ENCODE results near the gene FTL.

Gene FTL

DNA sequence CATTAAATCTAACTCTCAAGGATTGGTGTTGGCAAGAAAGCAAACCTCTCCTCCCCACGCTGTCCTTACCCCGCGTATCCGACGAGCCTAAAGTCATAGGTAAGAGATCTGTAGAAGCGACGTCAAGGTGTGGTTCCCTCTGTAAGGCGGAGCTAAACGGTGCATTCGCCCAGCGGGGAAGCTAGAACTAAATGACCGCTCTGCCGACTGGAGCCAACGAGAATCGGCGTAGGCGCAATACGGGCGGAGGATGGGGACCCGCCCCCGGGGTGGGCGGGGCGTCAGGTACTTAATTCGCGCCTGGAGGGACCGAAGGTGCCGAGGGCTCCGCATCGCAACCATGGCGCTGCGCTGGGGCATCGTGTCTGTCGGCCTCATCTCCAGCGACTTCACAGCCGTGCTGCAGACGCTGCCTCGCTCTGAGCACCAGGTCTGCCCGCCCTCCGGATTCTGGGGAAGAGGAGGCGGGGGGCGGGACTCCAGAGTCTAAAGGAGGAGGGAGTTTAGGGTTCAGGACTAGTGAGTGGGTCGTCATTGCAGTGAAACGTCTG, 31.7 kb upstream of the FTL start, which contains the start of gene DHDH:
DHDH (plus strand) TSS at position 318 of the 551 bp plus-strand sequence; CDS start at position 341, 23 bp downstream.
- H3K36me3 Mint-ChIP-seq (ENCODE audit: low read depth), result no peaks in the 10 kb centered on the region

DNA sequence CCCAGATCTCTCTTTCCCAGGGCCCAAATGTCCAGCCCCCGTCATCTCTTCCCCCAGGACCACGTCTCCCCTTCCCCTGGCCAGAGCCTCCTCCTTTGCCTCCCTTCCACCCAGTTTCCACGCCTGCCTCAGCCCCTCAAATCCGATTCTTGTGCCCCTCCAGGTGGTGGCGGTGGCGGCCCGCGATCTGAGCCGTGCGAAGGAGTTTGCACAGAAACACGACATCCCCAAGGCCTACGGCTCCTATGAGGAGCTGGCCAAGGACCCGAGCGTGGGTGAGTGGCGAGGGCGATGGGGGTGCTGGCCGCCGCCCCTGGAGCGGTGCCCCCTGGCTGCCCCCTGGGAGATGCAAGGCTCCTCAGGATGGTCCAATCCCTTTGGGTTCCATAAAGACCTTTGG, 30.3 kb upstream of the FTL start:
- no peaks in the 10 kb centered on the region for H3K36me3 Mint-ChIP-seq (ENCODE audit: low read depth)
- no peak overlapping the region for H3K4me3 Mint-ChIP-seq
- no peak overlapping the region for H3K27ac Mint-ChIP-seq
- peaks cover 16% of the 10 kb centered on the region for H3K4me1 Mint-ChIP-seq (ENCODE audit: low read depth)
- H3K9me3 Mint-ChIP-seq, result no peaks in the 10 kb centered on the region
- peaks cover 10% of the 10 kb centered on the region for H3K27me3 Mint-ChIP-seq (ENCODE audit: low read depth)

More for the DNA sequence above, 31.7 kb upstream of the FTL start, which contains the start of gene DHDH:
- Mint-ChIP-seq H3K4me1 (ENCODE audit: low read depth) (peaks cover 16% of the 10 kb centered on the region), H3K9me3 (no peaks in the 10 kb centered on the region), H3K27ac (peak within 1 kb of the TSS; percentile 73), H3K4me3 (peak within 1 kb of the TSS; percentile 85), H3K27me3 (ENCODE audit: low read depth) (peaks cover 10% of the 10 kb centered on the region)

DNA sequence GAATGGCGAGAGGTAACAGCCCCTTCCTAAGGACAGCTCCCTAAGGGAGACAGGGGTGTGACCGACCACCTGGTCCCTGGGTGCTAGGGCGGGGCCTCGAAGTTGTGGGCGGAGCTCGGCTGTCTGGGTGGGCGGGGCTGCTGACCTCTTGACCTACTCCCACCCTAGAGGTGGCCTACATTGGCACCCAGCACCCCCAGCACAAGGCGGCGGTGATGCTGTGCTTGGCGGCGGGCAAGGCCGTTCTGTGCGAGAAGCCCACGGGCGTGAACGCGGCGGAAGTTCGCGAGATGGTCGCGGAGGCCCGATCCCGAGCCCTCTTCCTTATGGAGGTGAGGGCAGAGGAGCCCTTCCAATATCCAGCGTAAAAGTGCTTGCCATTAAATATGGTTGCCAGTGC, 29.2 kb upstream of the FTL start:
- no peak overlapping the region for H3K27ac Mint-ChIP-seq
- peaks cover under 1% of the 10 kb centered on the region for H3K9me3 Mint-ChIP-seq
- H3K27me3 Mint-ChIP-seq (ENCODE audit: low read depth), result peaks cover 10% of the 10 kb centered on the region
- H3K4me1 Mint-ChIP-seq (ENCODE audit: low read depth), result peaks cover 16% of the 10 kb centered on the region
- no peaks in the 10 kb centered on the region for H3K36me3 Mint-ChIP-seq (ENCODE audit: low read depth)
- no peak overlapping the region for H3K4me3 Mint-ChIP-seq

- Mint-ChIP-seq H3K36me3 (ENCODE audit: low read depth) (no peaks in the 10 kb centered on the region), H3K4me3 (no peak overlapping the region), H3K9me3 (peaks cover 6% of the 10 kb centered on the region), H3K4me1 (ENCODE audit: low read depth) (peaks cover 12% of the 10 kb centered on the region), H3K27me3 (ENCODE audit: low read depth) (peaks cover 5% of the 10 kb centered on the region), H3K27ac (no peak overlapping the region)
These were observed 26.9 kb upstream of the FTL start for GRCh38 chr19:48938256-48938655.

DNA sequence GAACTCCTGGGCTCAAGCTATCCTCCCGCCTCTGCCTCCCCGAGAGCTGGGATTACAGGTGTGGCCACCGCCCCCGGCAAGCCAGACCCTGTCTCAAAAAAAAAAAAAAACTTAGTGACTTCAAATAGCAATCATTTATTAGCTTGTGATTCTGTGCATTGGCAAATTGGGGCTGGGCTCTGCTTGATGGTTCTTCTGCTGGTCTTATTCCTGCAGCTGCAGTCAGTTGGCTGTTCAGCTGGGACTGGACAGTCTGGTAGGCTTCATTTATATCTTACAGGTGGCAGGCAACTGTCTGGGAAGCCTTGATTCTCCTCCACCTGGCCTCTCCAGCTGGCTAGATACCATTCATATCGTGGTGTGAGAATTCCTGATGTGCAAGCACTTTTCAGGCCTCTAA, 24.2 kb upstream of the FTL start:
- H3K27me3 Mint-ChIP-seq (ENCODE audit: low read depth), result no peaks in the 10 kb centered on the region
- H3K27ac Mint-ChIP-seq, result no peak overlapping the region
- H3K9me3 Mint-ChIP-seq, result peaks cover 6% of the 10 kb centered on the region
- no peaks in the 10 kb centered on the region for H3K4me1 Mint-ChIP-seq (ENCODE audit: low read depth)
- no peak overlapping the region for H3K4me3 Mint-ChIP-seq
- no peaks in the 10 kb centered on the region for H3K36me3 Mint-ChIP-seq (ENCODE audit: low read depth)

- Mint-ChIP-seq H3K9me3 (peaks cover 10% of the 10 kb centered on the region), H3K36me3 (ENCODE audit: low read depth) (no peaks in the 10 kb centered on the region), H3K27me3 (ENCODE audit: low read depth) (no peaks in the 10 kb centered on the region), H3K4me3 (no peak overlapping the region), H3K4me1 (ENCODE audit: low read depth) (no peaks in the 10 kb centered on the region), H3K27ac (no peak overlapping the region)
These were observed 22.0 kb upstream of the FTL start for GRCh38 chr19:48943081-48943480.

DNA sequence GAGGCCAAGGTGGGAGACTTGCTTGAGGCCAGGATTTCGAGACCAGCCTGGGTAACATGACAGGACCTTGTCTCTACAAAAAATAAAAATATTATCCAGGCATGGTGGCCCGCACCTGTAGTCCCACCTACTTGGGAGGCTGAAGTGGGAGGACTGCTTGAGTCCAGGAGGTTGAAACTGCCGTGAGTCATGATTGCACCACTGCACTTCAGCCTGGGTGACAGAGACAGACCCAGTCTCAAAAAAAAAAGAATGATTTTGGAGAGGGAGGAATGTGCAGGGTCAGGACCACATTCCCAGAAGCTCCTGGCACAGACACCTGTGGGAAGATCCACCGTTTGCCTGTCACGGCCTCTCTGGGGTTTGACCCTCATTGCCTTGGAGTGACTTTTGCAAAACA, 19.7 kb upstream of the FTL start:
- no peaks in the 10 kb centered on the region for H3K4me1 Mint-ChIP-seq (ENCODE audit: low read depth)
- H3K36me3 Mint-ChIP-seq (ENCODE audit: low read depth), result no peaks in the 10 kb centered on the region
- no peaks in the 10 kb centered on the region for H3K27me3 Mint-ChIP-seq (ENCODE audit: low read depth)
- H3K27ac Mint-ChIP-seq, result no peak overlapping the region
- H3K4me3 Mint-ChIP-seq, result no peak overlapping the region
- peaks cover 10% of the 10 kb centered on the region for H3K9me3 Mint-ChIP-seq

DNA sequence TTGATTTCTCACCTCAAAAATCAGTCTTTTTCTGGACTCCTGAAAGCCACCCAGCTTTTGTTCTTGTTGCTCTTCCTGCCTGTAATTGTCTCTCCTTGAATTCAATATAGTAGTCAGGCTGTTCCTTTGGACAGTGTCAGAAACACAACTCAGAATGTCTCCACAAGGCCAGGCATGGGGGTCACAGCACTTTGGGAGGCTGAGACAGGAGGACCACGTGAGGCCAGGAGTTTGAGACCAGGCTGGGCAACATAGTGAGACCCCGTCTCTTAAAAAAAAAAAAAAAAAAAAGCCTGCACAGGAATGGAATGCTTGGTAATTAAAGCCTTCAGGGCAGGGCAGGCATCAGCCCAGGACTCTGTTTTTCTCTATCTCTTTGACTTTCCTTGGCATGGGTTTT, 19.3 kb upstream of the FTL start:
- H3K27me3 Mint-ChIP-seq (ENCODE audit: low read depth), result no peaks in the 10 kb centered on the region
- no peaks in the 10 kb centered on the region for H3K36me3 Mint-ChIP-seq (ENCODE audit: low read depth)
- peaks cover 9% of the 10 kb centered on the region for H3K9me3 Mint-ChIP-seq

DNA sequence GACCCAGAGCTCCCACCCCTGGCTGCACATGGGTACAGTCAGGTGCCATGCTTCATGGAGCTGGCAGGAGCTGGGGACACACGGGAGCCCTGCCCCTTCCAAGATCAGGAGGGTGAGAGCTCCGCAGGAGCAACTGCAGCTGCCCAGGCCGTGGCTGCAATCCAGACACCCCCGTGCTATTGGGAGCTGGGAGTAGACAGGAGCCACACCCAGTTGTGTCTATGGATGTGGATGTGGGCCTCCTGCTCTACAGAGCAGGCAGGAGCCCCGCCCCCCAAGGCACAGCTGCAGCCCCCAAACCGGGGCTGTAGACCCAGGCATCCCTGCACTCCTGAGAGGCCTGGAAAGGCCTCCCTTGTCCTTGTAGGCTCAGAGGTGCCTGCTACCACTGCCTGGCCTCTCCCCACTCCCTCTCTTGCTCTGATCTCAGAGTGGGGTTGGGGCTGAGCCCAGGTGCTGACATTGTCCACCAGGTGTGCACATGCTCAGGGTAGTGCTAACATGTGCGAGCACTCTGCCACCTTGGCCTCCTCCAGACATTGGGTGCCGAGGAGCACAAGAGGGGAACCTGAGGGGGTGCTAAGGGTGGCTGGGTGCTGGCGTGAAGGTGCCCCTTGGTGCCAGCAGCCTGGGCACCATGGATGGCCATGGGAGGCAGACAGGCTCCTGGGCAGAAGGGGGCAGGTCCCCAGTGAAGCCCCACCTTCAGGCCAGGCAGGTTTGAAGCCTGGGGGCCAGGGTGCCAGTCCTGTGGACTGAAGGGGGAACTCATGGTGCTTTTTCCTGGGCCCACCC, 18.4 kb upstream of the FTL start:
- Mint-ChIP-seq H3K9me3 (peaks cover 4% of the 10 kb centered on the region), H3K27ac (no peak overlapping the region), H3K27me3 (ENCODE audit: low read depth) (no peaks in the 10 kb centered on the region), H3K4me1 (ENCODE audit: low read depth) (no peaks in the 10 kb centered on the region), H3K4me3 (no peak overlapping the region), H3K36me3 (ENCODE audit: low read depth) (no peaks in the 10 kb centered on the region)

More for the DNA sequence above, 19.3 kb upstream of the FTL start:
- Mint-ChIP-seq H3K4me1 (ENCODE audit: low read depth) (no peaks in the 10 kb centered on the region), H3K4me3 (no peak overlapping the region), H3K27ac (no peak overlapping the region)

DNA sequence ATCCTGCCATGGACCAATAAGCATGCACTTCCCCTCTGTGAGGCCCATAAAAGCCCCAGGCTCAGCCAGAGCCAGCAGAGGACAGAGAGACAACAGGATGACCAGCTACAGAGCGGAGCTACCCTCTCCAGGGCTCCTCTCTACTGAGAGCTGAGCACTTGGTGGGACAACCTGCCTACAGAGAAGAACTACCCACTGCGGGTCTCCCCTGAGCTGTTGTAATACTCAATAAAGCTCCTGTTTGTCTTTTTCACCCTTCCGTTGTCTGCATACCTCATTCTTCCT, 17.9 kb upstream of the FTL start:
- no peak overlapping the region for H3K4me3 Mint-ChIP-seq
- H3K9me3 Mint-ChIP-seq, result peaks cover 4% of the 10 kb centered on the region
- H3K36me3 Mint-ChIP-seq (ENCODE audit: low read depth), result no peaks in the 10 kb centered on the region
- H3K27ac Mint-ChIP-seq, result no peak overlapping the region
- no peaks in the 10 kb centered on the region for H3K27me3 Mint-ChIP-seq (ENCODE audit: low read depth)
- H3K4me1 Mint-ChIP-seq (ENCODE audit: low read depth), result no peaks in the 10 kb centered on the region

GRCh38 chr19:48950159-48950558, 14.9 kb upstream of the FTL start:
- Mint-ChIP-seq H3K27me3 (ENCODE audit: low read depth) (no peaks in the 10 kb centered on the region), H3K36me3 (ENCODE audit: low read depth) (no peaks in the 10 kb centered on the region), H3K27ac (no peak overlapping the region), H3K4me3 (no peak overlapping the region), H3K9me3 (peaks cover 4% of the 10 kb centered on the region), H3K4me1 (ENCODE audit: low read depth) (peaks cover 4% of the 10 kb centered on the region)

DNA sequence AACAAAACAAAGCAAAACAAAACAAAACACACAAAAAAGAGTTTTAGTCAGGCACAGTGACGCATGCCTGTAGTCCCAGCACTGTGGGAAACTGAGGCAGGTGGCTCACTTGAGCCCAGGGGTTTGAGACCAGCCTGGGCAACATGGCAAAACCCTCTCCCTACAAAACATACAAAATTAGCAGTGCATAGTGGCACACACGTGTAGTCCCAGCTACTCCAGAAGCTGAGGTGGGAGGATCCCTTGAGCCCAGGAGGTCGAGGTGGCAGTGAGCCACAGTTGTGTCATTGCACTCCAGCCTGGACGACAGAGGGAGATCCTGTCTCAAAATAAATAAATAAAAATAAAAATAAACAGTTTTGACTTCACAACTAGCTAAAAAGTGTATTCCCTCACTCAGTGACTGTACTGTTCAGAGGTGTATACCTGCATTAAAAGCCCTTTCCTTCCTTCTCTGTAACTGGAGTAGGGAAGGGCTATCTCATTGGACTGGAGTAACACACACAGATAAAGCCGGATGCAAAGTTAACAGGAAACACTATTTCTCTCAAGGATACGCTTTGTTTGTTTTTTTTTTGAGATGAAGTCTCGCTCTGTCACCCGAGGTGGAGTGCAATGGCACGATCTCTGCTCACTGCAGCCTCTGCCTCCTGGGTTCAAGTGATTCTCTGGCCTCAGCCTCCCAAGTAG, 14.1 kb upstream of the FTL start:
- no peak overlapping the region for H3K27ac Mint-ChIP-seq
- H3K9me3 Mint-ChIP-seq, result peaks cover 4% of the 10 kb centered on the region
- peaks cover 6% of the 10 kb centered on the region for H3K4me1 Mint-ChIP-seq (ENCODE audit: low read depth)
- H3K27me3 Mint-ChIP-seq (ENCODE audit: low read depth), result no peaks in the 10 kb centered on the region
- H3K36me3 Mint-ChIP-seq (ENCODE audit: low read depth), result peaks cover 2% of the 10 kb centered on the region
- no peak overlapping the region for H3K4me3 Mint-ChIP-seq

DNA sequence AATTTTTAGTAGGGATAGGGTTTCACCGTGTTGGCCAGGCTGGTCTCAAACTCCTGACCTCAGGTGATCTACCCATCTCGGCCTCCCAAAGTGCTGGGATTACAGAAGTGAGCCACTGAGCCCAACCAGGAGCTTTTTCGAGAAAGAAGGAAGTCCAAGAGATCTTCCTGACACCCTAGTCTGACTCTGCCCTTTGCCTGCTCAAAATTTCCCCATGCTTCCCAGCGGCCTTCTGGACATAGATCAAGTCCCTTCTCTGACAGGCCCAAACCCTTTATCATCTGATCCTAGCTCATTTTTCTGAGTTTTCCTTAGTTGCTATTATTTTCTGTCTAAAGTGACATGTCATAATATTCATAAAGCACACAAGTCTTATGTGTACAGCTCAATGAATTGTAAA, 12.0 kb upstream of the FTL start:
- Mint-ChIP-seq H3K4me3 (no peak overlapping the region), H3K9me3 (no peaks in the 10 kb centered on the region), H3K4me1 (ENCODE audit: low read depth) (peaks cover 14% of the 10 kb centered on the region), H3K27ac (no peak overlapping the region), H3K36me3 (ENCODE audit: low read depth) (peaks cover 20% of the 10 kb centered on the region), H3K27me3 (ENCODE audit: low read depth) (no peaks in the 10 kb centered on the region)

GRCh38 chr19:48953990-48954594, 11.0 kb upstream of the FTL start:
- Mint-ChIP-seq H3K4me1 (ENCODE audit: low read depth) (peaks cover 18% of the 10 kb centered on the region), H3K27me3 (ENCODE audit: low read depth) (no peaks in the 10 kb centered on the region), H3K9me3 (no peaks in the 10 kb centered on the region), H3K4me3 (peak overlapping the region; percentile 89), H3K36me3 (ENCODE audit: low read depth) (peaks cover 26% of the 10 kb centered on the region), H3K27ac (peak overlapping the region; percentile 91)

Data from T-helper 1 cell treated with Interleukin-12 subunit alpha and Interleukin-12 subunit beta and Interleukin-4 antibody, amounts not matched to agents 30 μg/mL and 1 μg/mL, for 36 hours (primary cell).